NCI-H748 treated with DMSO at 0.1 percent for 48 hours (cell line): ENCODE data around the gene CAVIN2.

Experiments
- DNase-seq: peaks from one replicate; lab custom pipeline; 2025; lab: John Stamatoyannopoulos, UW

Gene CAVIN2

DNA sequence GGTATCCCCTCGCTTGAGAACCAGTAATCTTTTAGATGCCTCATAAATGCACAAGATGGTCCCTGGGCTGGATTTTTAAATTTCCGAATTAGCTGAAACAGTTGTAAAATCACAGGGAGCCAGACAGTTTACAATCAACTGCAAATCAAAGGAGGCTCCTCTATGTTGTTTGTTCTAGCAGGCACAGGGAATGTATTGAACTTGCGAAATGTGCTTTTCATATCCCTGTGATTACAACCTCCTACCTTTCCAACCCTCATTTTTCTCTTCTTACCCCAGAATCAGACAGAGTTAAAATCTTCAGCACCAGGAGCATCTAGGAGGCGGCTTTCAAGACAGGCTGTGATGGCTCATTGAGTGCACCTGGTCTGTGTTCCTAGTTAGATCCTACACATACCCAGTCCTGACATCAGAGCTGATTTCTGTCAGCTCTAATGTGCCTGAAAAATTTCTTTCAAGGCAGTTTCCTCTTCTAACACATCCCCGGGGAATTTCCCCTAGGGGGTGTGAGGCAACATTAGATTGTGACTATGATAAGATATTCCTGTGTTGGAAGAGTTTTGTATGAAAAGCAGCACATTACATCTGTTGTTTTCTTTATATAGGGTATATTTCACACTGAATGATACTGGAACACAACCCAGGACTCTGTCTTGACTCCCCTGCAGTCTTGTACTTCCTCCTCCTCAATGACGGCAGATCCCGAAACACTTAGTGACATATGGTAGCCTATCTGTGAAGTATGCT is 17.9 kb upstream of the CAVIN2 start:
- no peak for DNase-seq

DNA sequence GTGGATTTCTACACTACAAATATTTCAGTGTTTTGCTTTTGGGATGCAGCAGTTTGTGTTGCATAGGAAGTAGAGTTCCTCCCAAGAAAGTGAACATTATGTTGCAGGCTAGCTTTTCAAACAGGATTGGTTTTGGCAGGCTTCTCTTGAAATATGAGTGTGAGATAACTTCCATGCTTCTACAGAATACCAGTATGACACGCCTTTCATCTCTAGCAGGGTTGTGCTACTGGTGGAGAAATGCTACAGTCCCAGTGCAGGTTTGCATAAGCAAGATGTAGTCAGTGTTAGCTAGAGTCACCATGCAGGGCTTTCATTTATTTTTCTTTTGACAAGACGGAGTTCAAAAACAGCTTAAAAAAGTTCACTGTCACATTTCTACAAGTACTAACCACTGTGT is 17.1 kb upstream of the CAVIN2 start:
- DNase-seq: no peak

DNA sequence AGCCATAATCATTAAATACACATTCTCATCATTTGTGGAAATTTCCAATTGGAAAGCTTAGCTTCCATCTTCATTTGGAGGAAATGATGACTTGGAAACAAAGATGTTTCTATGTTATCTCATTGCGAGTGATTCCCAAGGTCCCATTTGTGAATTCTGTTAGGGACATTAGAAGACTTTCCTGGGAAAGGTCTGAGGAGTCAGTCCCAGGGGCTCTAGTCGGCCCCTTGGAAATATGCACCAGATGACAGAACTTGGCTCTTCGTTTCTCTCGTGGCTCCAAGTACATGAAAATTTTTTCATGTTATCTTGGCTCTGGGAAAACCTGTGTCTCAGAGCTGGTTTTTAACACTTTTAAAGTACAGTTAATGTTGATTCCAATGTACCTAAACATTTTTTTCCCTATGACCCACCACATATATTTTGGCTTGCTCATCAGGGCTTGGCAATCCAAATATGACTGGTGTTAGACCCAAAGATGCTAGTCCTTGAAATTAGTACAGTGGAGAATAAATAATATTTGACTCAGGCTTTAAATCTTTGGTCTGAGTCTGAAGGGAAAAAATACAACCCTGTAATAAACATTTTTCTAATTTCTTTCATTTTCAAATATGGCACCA is 15.4 kb upstream of the CAVIN2 start:
- DNase-seq: no peak

DNA sequence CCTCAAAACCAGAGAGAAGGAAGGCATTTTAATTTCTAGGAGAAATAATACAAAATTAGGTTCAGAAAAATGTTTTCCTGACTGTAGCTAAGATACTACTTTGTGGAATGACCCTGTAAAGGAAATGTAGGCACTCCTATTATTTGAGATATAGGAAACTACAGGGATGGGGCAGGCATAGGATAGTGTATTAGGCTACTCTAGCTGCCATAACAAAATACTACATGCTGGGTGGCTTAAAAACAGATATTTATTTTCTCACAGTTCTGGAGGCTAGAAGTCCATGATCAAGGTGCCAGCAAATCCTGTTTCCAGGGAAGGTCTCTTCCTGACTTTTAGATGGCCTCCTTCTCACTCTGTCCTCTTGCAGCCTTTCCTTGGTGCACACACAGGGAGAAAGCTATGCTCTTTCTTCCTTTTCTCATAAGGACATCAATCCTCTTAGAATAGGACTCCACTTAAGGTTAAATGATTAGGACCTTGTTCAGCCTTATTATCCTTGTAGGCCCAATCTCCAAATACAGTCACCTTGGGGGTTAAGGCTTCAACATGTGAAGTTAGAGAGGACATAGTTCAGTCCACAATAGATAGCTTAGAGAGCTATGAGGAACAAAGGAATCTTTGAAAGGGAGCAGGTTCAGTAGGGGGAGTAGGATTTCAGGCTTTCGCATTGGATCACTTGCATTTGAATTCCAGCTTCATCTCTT is 14.0 kb upstream of the CAVIN2 start:
- no peak for DNase-seq

DNA sequence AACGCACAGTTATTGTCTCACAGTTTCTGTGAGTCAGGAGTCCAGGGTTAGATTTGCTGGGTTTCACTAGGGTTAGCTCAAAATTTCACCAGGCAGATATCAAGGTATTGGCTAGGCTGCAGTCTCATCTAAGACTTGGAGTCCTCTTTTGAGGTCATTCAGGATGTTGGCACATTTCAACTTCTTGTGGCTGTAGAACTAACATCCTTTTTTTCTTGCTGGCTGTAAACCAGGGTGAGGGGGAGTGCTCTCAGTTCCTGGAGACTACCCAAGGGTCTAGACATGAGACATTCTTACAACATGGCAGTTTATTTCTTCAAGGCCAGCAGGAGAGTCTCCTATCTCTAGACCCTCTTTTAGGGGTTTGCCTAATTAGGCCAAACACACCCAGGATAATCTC is 12.8 kb upstream of the CAVIN2 start:
- no peak for DNase-seq

DNA sequence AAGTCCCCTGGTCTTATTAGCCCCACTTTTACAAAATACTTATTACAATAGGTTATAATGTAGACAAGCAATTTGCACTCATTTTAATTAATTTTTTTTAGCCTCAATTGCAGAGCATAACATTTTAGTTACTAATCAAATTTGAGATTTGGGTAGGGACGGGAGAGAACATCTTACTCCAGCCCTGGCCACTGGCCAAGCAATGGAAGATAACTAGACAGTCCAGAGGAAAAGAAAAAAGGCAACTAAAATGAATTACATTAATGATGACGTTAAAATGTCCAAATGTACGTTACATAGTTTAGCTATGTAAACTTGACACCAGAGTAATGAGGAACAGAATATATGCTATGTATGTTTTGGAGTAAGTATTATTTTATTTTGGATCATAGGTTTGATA is 11.0 kb upstream of the CAVIN2 start:
- DNase-seq: no peak

DNA sequence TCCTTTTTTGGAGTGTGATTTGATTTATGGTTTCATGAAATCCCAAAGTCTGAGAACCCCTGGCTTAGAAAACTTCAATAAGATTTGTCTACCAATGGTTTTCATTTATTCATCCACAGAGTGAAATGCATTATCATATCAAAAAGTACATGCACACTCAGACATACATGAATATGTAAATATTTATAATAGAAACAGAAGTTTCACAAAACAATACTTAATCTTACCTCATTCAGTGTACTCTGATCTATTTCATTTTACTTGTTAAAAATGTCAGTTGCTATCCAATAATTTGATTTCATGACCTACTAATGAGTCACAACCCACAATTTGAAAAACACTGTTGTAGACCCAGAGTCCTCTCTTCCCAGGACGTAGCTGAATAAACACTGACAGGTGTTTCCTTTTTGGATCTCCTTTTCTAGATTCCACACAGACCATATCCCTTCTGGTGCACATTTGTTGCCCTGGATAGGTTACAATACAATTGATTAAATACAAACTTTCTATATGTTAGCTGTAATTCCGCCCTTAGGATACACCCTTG is 10.4 kb upstream of the CAVIN2 start:
- DNase-seq: no peak

DNA sequence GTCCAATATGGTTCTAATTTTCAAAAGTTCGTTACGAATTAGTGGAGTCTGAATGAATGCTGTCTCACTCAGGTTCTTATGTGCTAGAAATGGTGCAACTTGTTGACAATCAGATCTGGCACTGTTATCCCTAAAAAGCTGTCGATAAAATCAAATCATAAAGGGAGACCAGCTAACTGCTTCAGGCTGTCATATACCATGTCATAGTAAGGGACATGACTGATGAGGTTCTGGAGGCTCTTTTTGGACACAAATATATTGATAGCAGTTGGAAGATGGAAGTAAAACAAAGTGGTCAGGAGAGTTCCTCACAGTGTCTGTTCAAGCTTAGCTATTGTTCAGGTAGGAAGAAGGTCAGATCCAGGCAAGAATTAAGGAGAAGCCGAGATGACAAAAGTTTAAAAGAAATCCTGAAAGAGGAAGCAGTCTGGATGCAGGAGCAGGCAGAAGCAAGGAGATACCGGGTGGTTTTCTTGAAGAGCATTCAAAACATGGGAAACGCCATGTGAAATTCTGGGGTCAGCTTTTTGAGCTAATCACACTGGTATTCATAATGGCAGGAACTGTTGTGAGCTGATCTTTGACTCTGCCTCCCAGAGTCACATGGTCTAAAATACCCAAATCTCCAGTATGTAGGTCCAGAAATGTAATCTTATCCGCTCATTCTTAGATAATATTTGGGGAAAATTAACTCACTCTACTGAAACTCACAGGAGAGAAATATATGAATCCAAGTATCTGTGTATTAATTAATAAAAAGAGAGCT is 9.4 kb upstream of the CAVIN2 start:
- no peak for DNase-seq

DNA sequence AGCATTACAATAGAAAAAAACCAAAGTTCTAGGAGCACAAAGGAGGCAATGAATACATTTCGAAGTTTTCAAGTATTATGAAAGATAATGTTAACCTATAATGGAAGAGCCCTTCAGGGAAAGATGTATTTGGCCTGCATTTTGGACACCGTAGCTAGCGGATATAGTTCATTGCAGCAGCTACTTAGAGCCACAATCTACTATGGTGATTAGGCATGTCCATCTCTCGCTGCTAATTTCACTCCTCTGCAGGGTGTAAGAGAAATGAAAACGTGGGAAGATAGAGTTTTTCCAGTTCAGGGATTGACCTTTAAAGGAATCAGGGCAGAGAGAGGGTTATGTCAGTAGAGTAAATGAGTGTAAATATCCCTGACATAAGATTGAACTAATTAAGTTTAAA is 8.5 kb upstream of the CAVIN2 start:
- DNase-seq: no peak

DNA sequence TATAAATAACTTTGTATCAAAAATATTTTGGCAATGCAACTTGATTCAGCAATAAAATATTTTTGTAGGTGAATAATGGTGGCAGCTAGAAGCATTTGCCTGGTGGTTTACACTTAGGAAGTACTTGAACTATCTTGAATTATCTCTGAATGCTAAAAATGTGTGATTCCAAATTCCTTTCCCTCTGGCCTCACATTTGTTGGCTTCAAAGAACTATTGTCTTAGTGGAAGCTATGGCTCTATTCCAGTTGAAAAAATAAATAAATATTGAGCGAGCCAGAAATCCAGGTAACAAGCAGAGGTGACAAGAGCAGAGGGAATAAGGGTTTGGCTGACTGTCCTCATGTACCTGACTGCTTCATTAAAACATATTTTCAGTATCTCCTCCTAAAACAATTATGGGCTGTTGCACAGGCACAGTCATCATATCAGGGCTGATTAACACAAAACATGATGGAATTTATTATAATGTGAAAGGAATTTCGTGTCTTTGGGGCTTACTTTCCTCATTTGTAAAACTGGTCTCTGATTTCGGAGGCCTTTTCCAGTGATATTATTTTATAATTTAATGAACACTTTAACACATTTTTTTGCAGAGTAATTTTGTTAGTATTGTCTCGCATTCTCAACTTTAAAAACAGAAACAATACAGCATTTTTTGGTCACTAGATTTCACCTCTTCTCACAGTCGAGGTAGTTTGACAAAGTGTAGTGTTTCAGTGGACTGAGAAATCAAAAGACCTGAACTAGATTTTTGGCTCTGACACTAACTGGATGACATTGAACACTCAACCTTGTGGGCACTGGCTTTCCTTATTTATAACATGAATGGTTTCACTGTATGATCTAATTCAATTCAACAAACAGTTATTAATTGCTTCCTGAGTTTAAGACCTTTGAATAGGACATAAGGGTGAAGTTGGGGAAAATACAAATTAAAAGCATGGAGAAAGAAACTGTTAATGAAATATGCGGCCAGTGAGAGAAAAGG is 7.8 kb upstream of the CAVIN2 start:
- DNase-seq: no peak

DNA sequence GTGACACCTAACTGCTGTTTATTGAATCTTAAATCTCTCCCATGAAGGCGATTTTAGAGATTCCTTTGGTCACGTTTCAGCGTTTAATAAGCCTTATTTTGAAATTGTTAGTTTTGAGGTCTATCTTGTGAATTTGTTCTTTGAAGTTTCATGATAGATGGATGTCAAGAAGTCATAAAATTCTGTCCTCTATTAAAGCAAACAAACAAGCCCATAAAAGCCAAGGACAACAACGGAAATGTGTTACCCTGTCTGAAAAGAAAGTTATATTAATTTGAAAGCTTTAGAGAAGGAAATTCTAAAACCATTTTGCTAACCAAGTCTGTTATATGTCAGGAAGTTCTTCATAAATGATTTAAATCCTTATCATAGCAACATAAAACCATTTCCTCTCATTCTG is 7.0 kb upstream of the CAVIN2 start:
- no peak for DNase-seq

DNA sequence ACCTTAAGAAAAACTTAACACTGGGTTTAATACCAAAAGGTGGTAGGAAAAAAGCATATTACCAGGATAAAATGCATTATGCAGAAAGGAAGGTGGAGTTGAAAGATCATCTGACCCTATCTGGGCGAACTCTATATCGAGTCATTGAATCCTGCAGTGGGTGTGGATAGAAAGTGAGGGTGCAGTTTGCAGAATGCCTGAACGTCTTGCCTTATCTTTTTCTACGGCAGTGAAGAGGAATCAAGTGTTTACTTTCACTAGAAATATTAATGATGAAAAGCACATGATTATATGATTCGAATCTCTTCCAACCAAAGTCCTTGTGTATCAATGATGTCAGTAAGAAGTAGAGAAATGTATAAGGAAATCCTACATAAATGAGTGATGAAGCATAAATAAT is 4.3 kb upstream of the CAVIN2 start:
- no peak for DNase-seq

DNA sequence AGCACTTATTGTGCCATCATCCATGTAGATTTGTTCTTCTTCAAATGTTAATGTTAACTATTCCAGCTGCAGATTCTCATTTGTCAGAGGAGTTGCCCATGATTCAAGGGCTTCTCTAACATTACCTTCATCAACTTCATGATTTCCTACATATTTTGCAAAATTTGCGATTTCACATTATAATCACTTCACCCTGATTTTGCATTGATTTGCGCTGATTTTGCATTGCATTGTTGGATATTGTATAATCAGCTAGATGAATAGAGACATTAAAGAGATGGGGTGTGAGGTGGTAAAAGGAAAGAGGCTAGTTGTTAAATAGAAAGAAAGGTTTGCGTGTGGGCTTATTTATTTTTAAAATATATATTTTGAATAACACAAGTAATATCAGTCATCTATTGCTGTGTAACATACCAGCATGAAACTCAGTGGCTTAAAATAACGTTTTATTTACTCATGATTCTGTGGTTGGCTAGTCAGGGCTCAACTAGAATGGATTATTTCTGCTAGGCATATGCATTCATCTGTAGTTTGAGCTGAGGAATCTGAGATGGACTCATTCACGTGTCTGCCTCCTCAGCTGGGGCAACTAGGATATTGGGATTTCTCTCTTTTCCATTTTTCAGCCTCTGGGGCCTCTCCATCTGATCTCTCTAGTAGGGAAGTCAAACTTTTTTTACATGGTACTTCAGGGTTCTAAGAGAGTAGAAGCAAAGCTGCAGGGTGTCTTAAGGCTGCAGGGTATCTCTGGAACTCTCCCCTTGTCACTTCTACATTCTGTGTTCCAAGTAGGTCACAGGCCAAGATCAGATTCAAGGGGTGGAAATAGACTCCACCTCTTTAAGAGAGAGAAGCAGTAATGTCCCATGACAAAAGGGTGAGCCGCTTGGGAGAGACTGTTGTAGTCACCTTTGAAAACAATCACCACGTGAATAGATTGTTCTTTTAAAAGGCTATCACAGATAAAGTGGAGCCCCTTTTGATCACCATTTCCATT is 2.2 kb upstream of the CAVIN2 start:
- DNase-seq: no peak

DNA sequence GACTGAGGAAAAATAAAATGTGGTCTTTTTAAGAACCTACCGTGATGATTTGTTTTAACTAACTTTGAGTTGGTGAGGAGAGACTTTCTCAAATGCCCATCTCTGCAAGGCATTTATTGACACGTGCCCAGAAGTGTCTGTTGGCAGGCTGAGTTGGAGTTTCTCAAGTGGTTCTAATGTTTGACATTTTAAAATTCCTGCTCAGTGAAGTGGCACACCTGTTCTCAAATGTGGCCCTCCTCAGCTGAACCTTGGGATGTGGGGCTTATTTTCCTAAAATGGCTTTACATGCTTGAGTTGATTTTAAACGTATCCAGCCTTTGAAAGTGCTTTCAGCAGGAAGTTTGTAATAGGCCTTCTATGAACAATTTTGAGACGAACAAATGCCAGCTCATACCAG is 876 bp upstream of the CAVIN2 start:
- DNase-seq: no peak

DNA sequence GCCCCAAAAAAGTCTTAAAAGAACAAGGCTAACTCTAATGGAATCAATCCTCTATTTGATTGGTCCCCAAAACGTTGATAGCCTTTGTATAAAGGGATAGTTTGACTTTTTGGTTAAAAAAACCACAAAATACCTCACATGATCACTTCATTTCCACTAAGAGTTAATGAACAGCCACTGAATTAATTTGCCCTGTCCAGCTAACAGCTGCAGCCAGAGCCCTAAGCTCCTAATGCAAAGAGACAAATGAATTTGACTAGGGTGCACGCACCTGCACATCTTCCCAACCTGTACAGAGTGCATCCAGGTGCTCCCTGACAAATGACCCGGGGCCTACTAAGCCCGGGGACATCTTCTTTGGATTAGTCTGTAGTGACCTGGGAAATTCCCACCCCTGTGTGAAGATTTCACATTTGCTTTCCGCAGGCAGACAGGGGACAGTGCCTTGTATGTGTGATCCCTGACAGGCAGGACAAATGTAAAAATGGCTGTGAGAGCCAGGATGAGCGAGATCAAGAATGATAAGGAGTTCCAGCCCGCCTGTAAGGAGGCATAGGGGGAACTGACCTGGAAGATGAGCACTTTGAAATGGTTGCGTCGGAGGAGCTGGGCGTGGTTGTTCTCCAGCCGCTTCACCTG is 893 bp downstream of the CAVIN2 start:
- no peak for DNase-seq

DNA sequence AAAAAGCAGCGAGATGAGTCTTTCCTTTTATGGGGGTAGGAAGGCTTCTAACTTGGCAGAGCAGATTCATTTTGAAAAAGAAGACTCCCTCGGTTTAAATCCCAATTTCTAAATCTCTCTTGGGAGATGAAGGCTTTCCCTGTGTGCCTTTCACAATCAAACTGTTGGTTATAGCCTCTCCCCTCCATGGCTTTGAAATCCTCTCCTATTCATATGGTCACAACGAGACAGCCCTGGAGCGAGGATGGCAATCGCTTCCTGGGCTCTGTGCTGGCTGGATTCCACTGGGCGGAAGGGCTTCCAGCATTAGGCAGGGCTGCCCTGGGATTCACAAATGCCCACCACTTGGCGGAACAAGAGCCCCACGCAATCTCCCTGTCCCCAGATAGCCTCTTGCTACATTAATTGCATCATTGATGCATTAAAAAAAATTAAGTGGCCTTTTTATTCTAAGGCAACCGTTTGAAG is 1.6 kb downstream of the CAVIN2 start:
- no peak for DNase-seq

DNA sequence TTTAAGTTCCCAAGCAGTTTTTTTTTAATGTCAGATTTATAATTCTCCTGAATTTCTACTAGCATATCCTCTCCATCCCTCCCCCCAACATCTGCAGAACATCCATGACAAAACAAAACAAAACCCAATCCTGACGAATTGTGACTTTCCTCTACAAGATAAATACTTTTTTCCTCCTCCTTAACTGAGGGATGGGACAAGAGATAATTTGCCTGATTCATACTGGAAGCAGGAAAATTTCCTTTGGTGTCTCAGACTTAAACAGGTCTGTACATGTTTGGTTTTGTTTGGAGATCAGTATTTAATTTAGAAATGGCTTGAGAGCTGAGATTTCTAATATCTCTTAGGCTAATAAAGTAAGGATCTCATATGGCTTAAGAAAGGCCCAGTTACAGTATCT is 2.2 kb downstream of the CAVIN2 start:
- DNase-seq: no peak

DNA sequence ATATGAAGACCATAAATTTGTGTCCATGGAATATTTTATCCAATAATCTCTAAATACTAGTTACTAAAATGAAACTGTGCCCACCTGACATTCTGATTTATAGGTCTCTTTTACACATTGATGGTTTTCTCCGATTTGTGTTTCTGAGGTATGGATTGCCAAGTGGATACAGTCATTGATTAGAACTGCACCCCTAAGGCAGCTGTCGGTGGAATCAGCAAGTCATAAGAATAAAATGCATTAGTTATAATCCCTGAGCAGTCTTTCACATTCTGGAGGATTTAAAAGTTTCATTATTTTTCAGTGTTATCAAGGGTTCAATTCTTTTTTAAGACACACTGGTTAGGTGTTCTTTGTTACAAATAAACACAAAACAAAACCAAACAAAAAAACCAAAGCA is 6.0 kb downstream of the CAVIN2 start:
- DNase-seq: no peak
